ENCODE results near the gene C6orf132.

DNA sequence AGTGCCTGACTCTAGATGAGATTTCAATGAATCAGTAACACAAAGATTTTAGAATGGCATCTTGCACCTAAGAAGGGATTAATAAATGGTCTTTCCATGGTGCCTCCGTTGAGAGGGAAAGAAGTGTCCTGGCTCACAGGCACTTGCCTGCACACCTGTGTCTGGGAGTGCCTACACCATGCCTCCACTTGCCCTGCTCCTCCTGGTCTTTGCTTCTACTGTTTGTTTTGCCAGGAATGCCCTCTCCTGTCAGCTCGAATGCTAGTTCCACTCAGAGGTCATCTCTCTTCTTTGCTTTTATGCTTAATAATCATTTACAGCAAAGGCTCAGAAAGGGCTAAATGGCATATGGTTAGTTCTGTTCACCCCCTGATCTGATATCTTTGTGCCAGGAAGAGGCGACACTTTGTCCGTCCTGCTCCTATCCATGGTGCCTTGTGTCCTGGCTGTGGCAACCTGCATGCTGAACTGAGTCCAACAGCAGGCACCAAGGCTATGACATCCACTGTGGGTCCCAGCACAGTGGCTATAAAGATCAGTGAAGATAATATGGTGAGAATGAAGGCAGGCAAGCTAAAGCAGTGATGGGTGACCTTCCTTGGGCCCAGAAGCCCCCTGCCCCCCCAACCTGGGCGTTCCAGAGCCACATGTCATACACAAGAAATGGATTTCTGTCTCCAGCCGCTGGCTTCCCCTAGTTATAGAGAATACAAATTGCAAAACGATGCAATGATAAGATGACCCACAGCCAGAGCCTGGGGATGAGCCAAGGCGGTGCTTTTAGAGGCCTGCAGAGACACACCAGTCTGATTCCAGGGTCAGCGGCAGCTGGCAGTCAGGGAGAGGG is 1.4 kb downstream of the C6orf132 start:
- TF ChIP-seq, protein P1, sequence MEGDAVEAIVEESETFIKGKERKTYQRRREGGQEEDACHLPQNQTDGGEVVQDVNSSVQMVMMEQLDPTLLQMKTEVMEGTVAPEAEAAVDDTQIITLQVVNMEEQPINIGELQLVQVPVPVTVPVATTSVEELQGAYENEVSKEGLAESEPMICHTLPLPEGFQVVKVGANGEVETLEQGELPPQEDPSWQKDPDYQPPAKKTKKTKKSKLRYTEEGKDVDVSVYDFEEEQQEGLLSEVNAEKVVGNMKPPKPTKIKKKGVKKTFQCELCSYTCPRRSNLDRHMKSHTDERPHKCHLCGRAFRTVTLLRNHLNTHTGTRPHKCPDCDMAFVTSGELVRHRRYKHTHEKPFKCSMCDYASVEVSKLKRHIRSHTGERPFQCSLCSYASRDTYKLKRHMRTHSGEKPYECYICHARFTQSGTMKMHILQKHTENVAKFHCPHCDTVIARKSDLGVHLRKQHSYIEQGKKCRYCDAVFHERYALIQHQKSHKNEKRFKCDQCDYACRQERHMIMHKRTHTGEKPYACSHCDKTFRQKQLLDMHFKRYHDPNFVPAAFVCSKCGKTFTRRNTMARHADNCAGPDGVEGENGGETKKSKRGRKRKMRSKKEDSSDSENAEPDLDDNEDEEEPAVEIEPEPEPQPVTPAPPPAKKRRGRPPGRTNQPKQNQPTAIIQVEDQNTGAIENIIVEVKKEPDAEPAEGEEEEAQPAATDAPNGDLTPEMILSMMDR (conservative IDR thresholded peaks at IDR 0.05; ENCODE audit: low read depth, low read length) = no peak
- no peak for TF ChIP-seq EZH2 (IDR thresholded peaks at IDR 0.05; ENCODE audit: borderline replicate concordance, low read depth, low read length, poor library complexity, severe bottlenecking)
